A549 (cell line): ENCODE data around the gene SOX11. TPM values are rescaled to one million over a fixed set of nuclear protein-coding genes. Genes with fewer than 3 reads are reported as not detected.

Experiments used
- ATAC-seq, 2 experiments: fragments of 200-7000 bp in 1 of 2; fragments of >200 bp in 1 of 2; cut with Nextera tagmentation in 1 of 2; cut with Tn5 transposase in 1 of 2; 3 replicates each; pipeline versions ENCODE4 v1.8.0 to v1.9.1; 2018 to 2020; ENCODE audit warnings: mild to moderate bottlenecking in 1 of 2, moderate library complexity in 1 of 2
- CTCF ChIA-PET: fragments of 300-600 bp; sonication (Branson Sonifier 250); formaldehyde crosslinking; extraction: SDS; loops from one replicate; lab custom pipeline; 2021; ENCODE audit warnings: antibody characterized with exemption, inconsistent platforms; lab: Yijun Ruan, JAX
- POLR2A ChIA-PET: fragments of 350-600 bp; formaldehyde crosslinking; extraction: SDS; loops from one replicate; lab custom pipeline; 2021; ENCODE audit warnings: antibody characterized with exemption, inconsistent platforms; lab: Yijun Ruan, JAX
- DNase-seq, 2 experiments: peaks; one replicate each; pipeline versions ENCODE4 v3.0.0 to v3.0.0-alpha.2; 2011 to 2016; ENCODE audit warnings: low read depth in 1 of 2, low spot score in 1 of 2
- FAIRE-seq: peaks from 2 replicates; lab custom pipeline; 2011; peaks lifted over from hg19 to GRCh38; lab: Jason Lieb, UNC
- H3K27ac ChIP-seq, 2 experiments: fragments of >200 bp; sonication (Bioruptor Twin); formaldehyde crosslinking; 3 replicates each; pipeline ENCODE4 v1.5.1; 2016 to 2017
- H3K4me1 ChIP-seq: fragments of >200 bp; sonication (Bioruptor Twin); formaldehyde crosslinking; 3 replicates; pipeline ENCODE4 v1.6.1; 2016
- H3K4me2 ChIP-seq: fragments of >200 bp; sonication (Bioruptor Twin); formaldehyde crosslinking; 3 replicates; pipeline ENCODE4 v1.6.1; 2016
- H3K4me3 ChIP-seq: fragments of >200 bp; sonication (Bioruptor Twin); formaldehyde crosslinking; 3 replicates; pipeline ENCODE4 v1.5.1; 2016
- H3K9me3 ChIP-seq: fragments of >200 bp; sonication (Bioruptor Twin); formaldehyde crosslinking; 3 replicates; pipeline ENCODE4 v1.6.1; 2016
- ATOH8 ChIP-seq: fragments of 250-450 bp; sonication (Bioruptor Pico); IDR thresholded peaks from 2 replicates; pipeline ENCODE4 v1.5.0; 2020; ENCODE audit warnings: low read depth, mild to moderate bottlenecking, moderate library complexity
- BHLHE40 ChIP-seq: IDR thresholded peaks from 2 replicates; pipeline ENCODE4 v1.6.1; 2012; ENCODE audit warnings: low read depth, low read length, inconsistent platforms
- CBX2 ChIP-seq: fragments of 200-600 bp; sonication (generic); IDR thresholded peaks from 2 replicates; pipeline ENCODE4 v1.6.1; 2016; ENCODE audit warnings: low read depth, mild to moderate bottlenecking, borderline replicate concordance
- CEBPB ChIP-seq, 2 experiments: fragments of >200 bp in 1 of 2; sonication (Bioruptor Twin) in 1 of 2; formaldehyde crosslinking in 1 of 2; IDR thresholded peaks; 2 replicates each; pipeline ENCODE4 v1.6.1; 2012 to 2016
- CHD4 ChIP-seq: fragments of 200-600 bp; sonication (generic); IDR thresholded peaks from 2 replicates; pipeline ENCODE4 v1.6.1; 2016; ENCODE audit warnings: antibody characterized with exemption, mild to moderate bottlenecking, borderline replicate concordance
- E2F6 ChIP-seq: IDR thresholded peaks from 2 replicates; pipeline ENCODE4 v1.6.1; 2012; ENCODE audit warnings: low read depth, borderline replicate concordance
- EHF ChIP-seq: fragments of 250-450 bp; sonication (Bioruptor Pico); IDR thresholded peaks from 2 replicates; pipeline ENCODE4 v1.5.0; 2020; ENCODE audit warnings: mild to moderate bottlenecking
- ESRRA ChIP-seq: fragments of 150-350 bp; IDR thresholded peaks from 2 replicates; pipeline ENCODE4 v1.6.1; 2014; ENCODE audit warnings: mild to moderate bottlenecking, low read length, borderline replicate concordance
- FOXS1 ChIP-seq: fragments of 250-450 bp; sonication (Bioruptor Pico); IDR thresholded peaks from 2 replicates; pipeline ENCODE4 v1.5.0; 2020; ENCODE audit warnings: mild to moderate bottlenecking, moderate library complexity
- GATA3 ChIP-seq: IDR thresholded peaks from 2 replicates; pipeline ENCODE4 v1.6.1; 2012; ENCODE audit warnings: borderline replicate concordance
- HOXB13 ChIP-seq: fragments of 250-450 bp; sonication (Bioruptor Pico); IDR thresholded peaks from 2 replicates; pipeline ENCODE4 v1.5.0; 2020; ENCODE audit warnings: low read depth, mild to moderate bottlenecking, moderate library complexity
- KDM1A ChIP-seq: fragments of 200-600 bp; sonication (generic); IDR thresholded peaks from 2 replicates; pipeline ENCODE4 v1.6.1; 2016; ENCODE audit warnings: low read depth, mild to moderate bottlenecking
- MAZ ChIP-seq: fragments of 150-350 bp; IDR thresholded peaks from 2 replicates; pipeline ENCODE4 v1.6.1; 2014; ENCODE audit warnings: antibody characterized with exemption, low read depth, low read length, borderline replicate concordance
- NFE2L2 ChIP-seq: fragments of 150-350 bp; conservative IDR thresholded peaks from 2 replicates; pipeline ENCODE4 v1.6.1; 2014; ENCODE audit warnings: low read length
- NPAS2 ChIP-seq: fragments of 250-450 bp; sonication (Bioruptor Pico); IDR thresholded peaks from 2 replicates; pipeline ENCODE4 v1.8.0; 2022; ENCODE audit warnings: mild to moderate bottlenecking, moderate library complexity, borderline replicate concordance
- POLR2A ChIP-seq: IDR thresholded peaks from 2 replicates; pipeline ENCODE4 v1.6.1; 2012; ENCODE audit warnings: mild to moderate bottlenecking, low read length
- REST ChIP-seq: fragments of 200-600 bp; sonication (generic); IDR thresholded peaks from 2 replicates; pipeline ENCODE4 v1.6.1; 2016; ENCODE audit warnings: antibody characterized with exemption, mild to moderate bottlenecking, moderate library complexity
- RFX5 ChIP-seq: fragments of 450-650 bp; IDR thresholded peaks from 2 replicates; pipeline ENCODE4 v1.7.1; 2014; ENCODE audit warnings: antibody characterized with exemption, mild to moderate bottlenecking, moderate library complexity
- TFCP2L1 ChIP-seq: fragments of 250-450 bp; sonication (Bioruptor Pico); IDR thresholded peaks from 2 replicates; pipeline ENCODE4 v1.5.0; 2021; ENCODE audit warnings: mild to moderate bottlenecking
- TP53 ChIP-seq: fragments of 250-450 bp; sonication (Bioruptor Pico); IDR thresholded peaks from 2 replicates; pipeline ENCODE4 v1.5.0; 2021; ENCODE audit warnings: mild to moderate bottlenecking, moderate library complexity
- USF2 ChIP-seq: fragments of 450-650 bp; IDR thresholded peaks from 2 replicates; pipeline ENCODE4 v1.6.1; 2014; ENCODE audit warnings: antibody characterized with exemption
- ZNF302 ChIP-seq: fragments of 250-450 bp; sonication (Bioruptor Pico); IDR thresholded peaks from 2 replicates; pipeline ENCODE4 v1.9.0; 2021; ENCODE audit warnings: inconsistent platforms, mild to moderate bottlenecking, moderate library complexity
- WGBS: methylation state at CpG from one replicate; pipeline ENCODE4 v1.1.6; 2017; ENCODE audit errors: missing lambda C conversion rate; 5-methylcytosine and 5-hydroxymethylcytosine counted together
- polyA plus RNA-seq, 4 experiments: library from polyadenylated mRNA; depleted of rRNA in 3 of 4; stranded (reverse); fragments of >200 nt; fragmentation: RNase III in 1 of 4; extraction: RNeasy Plus Mini Kit Qiagen cat#74134 plus additional on column Dnase treatment in 1 of 4; gene quantifications; 2 replicates in 3 of 4; 3 replicates in 1 of 4; pipeline ENCODE4 v1.2.3, GENCODE V29; 2011 to 2017
- TF ChIP-seq, protein P1 (sequence below): IDR thresholded peaks from 2 replicates; pipeline ENCODE4 v1.6.1; 2012
- TF ChIP-seq, protein P2 (sequence below): fragments of 150-350 bp; IDR thresholded peaks from 2 replicates; pipeline ENCODE4 v1.6.1; 2014; ENCODE audit warnings: low read depth, mild to moderate bottlenecking, low read length
- TF ChIP-seq, protein P3 (sequence below): fragments of >200 bp; sonication (Bioruptor Twin); formaldehyde crosslinking; IDR thresholded peaks from 3 replicates; pipeline ENCODE4 v1.5.1; 2016

Gene SOX11
- polyA plus RNA-seq, 2 of the 4 experiments (the other 2 are of a cell fraction): not detected

GRCh38 chr2:5699963-5700362 is 7.8 kb downstream of the SOX11 start:
- Histone ChIP-seq H3K9me3 (no peaks in the 10 kb centered on the region), H3K4me2 (no peak overlapping the region), H3K4me1 (no peaks in the 10 kb centered on the region), H3K4me3 (no peak overlapping the region), H3K27ac (no peak overlapping the region)
- no peak for TF ChIP-seq NPAS2
- TF ChIP-seq MAZ: no peak
- TF ChIP-seq GATA3: no peak
- TF ChIP-seq REST: no peak
- no peak for TF ChIP-seq CBX2
- no peak for TF ChIP-seq ESRRA
- TF ChIP-seq ZNF302 (CRISPR knock-in tag): no peak
- no peak for TF ChIP-seq BHLHE40
- no peak for TF ChIP-seq KDM1A
- TF ChIP-seq POLR2A: no peak
- TF ChIP-seq CHD4: no peak
- no peak for TF ChIP-seq FOXS1 (CRISPR knock-in tag)
- TF ChIP-seq ATOH8 (CRISPR knock-in tag): no peak
- TF ChIP-seq RFX5: no peak
- TF ChIP-seq TFCP2L1: no peak
- TF ChIP-seq CEBPB (IDR thresholded peaks at IDR 0.05): no peak
- ChIA-PET POLR2A (no interaction called here), CTCF (no interaction called here)
- DNase-seq: no peak
- no peak for FAIRE-seq
- under 1% methylated on average over 4 of the region's 4 CpGs for WGBS
- ATAC-seq: no peak

DNA sequence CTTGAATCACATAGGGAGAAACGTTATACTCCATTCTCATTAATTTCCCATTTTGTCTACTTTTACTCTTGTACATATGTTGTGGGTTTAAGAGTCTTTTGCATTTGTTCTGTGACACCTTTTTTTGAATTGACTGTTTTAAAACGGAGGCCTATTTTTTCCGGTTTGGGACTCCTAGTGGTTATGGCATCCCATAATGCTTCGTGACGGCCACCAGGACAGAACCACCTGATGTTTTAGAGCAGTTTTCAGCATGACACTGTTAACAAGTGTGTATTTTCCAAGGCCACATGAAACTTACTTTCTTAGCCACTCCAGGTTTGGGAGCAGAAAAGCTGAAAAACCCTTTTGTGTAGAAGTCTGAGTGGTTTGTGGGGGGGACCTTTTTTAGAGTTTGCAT is 8.4 kb downstream of the SOX11 start:
- no peak overlapping the region for H3K4me2 ChIP-seq
- no peak overlapping the region for H3K4me3 ChIP-seq
- DNase-seq (no peak), ATAC-seq (no peak), FAIRE-seq (no peak)
- 16% methylated on average over 5 of the region's 5 CpGs for WGBS
- H3K9me3 ChIP-seq: no peaks in the 10 kb centered on the region
- H3K4me1 ChIP-seq: no peaks in the 10 kb centered on the region
- TF ChIP-seq HOXB13 (CRISPR knock-in tag) (no peak), POLR2A (no peak), TFCP2L1 (no peak)
- ChIA-PET POLR2A (no interaction called here), CTCF (no interaction called here)
- H3K27ac ChIP-seq: no peak overlapping the region

DNA sequence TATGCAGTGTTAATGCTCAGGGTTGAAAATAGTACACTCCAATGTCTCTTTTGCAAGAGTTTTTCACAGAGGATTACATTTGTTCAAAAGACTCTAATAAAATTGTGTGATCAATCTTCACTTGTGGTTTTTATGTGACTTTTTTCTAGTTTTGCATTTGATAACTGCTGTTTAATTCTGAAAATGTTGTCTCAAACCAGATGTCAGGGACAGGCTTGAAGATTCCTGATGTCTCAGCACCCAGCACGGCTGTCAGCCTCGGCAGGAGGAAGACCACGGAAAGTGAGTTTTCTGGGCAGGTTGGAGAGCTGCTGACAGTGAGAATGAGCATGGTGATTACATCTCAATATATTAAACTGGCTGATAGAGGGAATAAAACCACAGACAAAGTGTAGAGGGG is 9.1 kb downstream of the SOX11 start:
- no peaks in the 10 kb centered on the region for H3K4me1 ChIP-seq
- H3K9me3 ChIP-seq: no peaks in the 10 kb centered on the region
- FAIRE-seq: no peak
- no peak overlapping the region for H3K27ac ChIP-seq
- ChIA-PET CTCF (no interaction called here), POLR2A (no interaction called here)
- 3% methylated on average over 3 of the region's 3 CpGs for WGBS
- no peak for DNase-seq
- no peak for ATAC-seq
- no peak overlapping the region for H3K4me2 ChIP-seq
- H3K4me3 ChIP-seq: no peak overlapping the region
- TF ChIP-seq CBX2 (no peak), EHF (CRISPR knock-in tag) (no peak), TP53 (no peak), E2F6 (no peak), USF2 (no peak), GATA3 (no peak), NFE2L2 (no peak)
- TF ChIP-seq, protein P1, sequence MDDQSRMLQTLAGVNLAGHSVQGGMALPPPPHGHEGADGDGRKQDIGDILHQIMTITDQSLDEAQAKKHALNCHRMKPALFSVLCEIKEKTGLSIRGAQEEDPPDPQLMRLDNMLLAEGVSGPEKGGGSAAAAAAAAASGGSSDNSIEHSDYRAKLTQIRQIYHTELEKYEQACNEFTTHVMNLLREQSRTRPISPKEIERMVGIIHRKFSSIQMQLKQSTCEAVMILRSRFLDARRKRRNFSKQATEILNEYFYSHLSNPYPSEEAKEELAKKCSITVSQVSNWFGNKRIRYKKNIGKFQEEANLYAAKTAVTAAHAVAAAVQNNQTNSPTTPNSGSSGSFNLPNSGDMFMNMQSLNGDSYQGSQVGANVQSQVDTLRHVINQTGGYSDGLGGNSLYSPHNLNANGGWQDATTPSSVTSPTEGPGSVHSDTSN: no peak
- TF ChIP-seq, protein P2, sequence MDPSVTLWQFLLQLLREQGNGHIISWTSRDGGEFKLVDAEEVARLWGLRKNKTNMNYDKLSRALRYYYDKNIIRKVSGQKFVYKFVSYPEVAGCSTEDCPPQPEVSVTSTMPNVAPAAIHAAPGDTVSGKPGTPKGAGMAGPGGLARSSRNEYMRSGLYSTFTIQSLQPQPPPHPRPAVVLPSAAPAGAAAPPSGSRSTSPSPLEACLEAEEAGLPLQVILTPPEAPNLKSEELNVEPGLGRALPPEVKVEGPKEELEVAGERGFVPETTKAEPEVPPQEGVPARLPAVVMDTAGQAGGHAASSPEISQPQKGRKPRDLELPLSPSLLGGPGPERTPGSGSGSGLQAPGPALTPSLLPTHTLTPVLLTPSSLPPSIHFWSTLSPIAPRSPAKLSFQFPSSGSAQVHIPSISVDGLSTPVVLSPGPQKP: no peak
- TF ChIP-seq, protein P3, sequence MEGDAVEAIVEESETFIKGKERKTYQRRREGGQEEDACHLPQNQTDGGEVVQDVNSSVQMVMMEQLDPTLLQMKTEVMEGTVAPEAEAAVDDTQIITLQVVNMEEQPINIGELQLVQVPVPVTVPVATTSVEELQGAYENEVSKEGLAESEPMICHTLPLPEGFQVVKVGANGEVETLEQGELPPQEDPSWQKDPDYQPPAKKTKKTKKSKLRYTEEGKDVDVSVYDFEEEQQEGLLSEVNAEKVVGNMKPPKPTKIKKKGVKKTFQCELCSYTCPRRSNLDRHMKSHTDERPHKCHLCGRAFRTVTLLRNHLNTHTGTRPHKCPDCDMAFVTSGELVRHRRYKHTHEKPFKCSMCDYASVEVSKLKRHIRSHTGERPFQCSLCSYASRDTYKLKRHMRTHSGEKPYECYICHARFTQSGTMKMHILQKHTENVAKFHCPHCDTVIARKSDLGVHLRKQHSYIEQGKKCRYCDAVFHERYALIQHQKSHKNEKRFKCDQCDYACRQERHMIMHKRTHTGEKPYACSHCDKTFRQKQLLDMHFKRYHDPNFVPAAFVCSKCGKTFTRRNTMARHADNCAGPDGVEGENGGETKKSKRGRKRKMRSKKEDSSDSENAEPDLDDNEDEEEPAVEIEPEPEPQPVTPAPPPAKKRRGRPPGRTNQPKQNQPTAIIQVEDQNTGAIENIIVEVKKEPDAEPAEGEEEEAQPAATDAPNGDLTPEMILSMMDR: no peak
